Fibroblast of skin of back (primary cell): Measurements from ENCODE around the gene HYAL4.

Experiments used
- DNase-seq: peaks from one replicate; pipeline ENCODE4 v3.0.0-alpha.2; 2013

Gene HYAL4

DNA sequence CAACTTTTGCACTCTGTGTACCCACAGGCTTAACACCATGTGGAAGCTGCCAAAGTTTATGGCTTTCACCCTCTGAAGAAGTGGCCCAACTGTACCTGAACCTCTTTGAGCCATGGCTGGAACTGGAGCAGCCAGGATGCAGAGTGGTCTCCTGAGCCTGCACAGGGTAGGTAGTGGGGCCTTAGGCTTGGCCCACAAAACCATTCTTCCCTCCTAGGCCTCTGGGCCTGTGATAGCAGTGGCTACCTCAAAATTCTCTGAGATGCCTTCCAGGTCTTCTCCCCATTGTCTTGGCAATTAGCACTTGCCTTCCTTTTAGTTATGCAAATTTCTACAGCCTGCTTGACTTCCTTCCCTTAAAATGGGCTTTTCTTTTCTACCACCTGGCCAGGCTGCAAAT, 60.7 kb downstream of the HYAL4 start:
- DNase-seq, result no peak

GRCh38 chr7:123916240-123916724, 71.3 kb downstream of the HYAL4 start:
- DNase-seq, result peak; percentile 3

- DNase-seq, result no peak
These were observed 72.9 kb downstream of the HYAL4 start for GRCh38 chr7:123917878-123918277.

GRCh38 chr7:123918309-123918708, 73.3 kb downstream of the HYAL4 start:
- DNase-seq, result no peak

DNA sequence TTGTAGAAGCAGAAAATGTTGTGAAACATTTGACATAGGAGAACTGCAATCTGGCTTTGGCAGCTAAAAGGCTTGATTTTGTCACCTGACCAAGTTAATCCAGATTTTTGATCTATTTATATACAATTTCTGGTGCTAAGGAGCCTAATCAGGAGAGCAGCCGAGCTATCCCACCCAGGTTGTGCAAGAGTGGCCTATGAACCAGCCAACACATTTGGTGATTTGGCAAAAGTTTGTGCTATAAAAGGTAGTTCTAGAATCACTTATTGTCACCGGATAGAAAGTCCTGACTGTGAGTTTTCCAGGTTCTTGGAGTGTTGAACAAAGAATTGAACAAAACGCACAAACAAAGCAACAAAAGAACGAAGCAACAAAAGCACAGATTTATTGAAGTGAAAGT, 78.6 kb downstream of the HYAL4 start:
- DNase-seq, result no peak

DNA sequence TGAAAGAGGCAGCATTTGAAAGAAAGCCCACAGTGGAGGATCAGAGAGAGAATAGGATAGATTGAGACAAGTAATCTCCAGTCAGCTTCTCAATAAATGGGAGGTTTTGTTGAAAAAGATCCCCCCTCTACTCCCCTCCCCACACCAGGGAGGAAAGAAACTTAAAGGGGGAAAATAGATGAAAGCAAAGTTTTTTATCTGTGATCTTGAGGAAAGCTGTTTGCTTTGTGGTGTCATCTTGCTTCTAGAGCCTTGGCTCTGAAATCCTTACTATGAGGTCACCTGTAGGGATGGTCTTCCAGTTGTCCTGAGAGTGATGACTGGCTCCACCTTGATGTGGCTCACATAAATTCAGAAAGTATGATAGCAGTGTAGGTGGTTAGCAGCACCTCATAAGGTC, 80.0 kb downstream of the HYAL4 start, which contains the start of gene SPAM1:
SPAM1 (plus strand) TSS at position 301 of the 400 bp plus-strand sequence. CDS start 28,330 bp downstream, outside the sequence.
- DNase-seq, result no peak
